ENCODE measurements around the gene MAPK10.
"Not testable (repeated sequence)": the region's sequence is repeated elsewhere in the genome, so short reads cannot be mapped to it uniquely, and the experiment has no call there.

MAPK10 gene

DNA sequence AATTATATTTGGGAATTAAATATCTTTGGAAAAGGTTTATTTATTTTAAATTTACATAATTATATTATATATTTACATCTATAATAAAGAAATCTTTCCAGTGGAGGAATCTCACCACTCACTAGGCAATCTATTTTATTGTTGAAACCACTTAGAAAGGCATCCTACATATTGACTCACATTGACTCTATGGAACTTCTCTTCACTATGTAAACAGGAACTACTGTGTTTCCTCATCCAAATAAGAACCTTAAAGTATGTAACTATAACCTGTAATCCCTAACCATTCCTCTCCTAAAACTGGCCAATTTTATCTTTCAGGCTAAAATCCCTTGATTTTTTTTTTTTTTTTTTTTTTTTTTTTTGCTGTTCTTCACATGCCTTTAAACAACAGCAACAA is 268.7 kb downstream of the MAPK10 start:
- H3K9me3 ChIP-seq = no peaks in the 10 kb centered on the region
- no peak overlapping the region for H3K4me3 ChIP-seq
- no peaks in the 10 kb centered on the region for H3K36me3 ChIP-seq
- H3K4me1 ChIP-seq = no peaks in the 10 kb centered on the region
- intact Hi-C loops (cut with DNase I; ENCODE audit: low total_unique reads) = no loop called here
- H3K27me3 ChIP-seq = no peaks in the 10 kb centered on the region
- TF ChIP-seq, protein P1, sequence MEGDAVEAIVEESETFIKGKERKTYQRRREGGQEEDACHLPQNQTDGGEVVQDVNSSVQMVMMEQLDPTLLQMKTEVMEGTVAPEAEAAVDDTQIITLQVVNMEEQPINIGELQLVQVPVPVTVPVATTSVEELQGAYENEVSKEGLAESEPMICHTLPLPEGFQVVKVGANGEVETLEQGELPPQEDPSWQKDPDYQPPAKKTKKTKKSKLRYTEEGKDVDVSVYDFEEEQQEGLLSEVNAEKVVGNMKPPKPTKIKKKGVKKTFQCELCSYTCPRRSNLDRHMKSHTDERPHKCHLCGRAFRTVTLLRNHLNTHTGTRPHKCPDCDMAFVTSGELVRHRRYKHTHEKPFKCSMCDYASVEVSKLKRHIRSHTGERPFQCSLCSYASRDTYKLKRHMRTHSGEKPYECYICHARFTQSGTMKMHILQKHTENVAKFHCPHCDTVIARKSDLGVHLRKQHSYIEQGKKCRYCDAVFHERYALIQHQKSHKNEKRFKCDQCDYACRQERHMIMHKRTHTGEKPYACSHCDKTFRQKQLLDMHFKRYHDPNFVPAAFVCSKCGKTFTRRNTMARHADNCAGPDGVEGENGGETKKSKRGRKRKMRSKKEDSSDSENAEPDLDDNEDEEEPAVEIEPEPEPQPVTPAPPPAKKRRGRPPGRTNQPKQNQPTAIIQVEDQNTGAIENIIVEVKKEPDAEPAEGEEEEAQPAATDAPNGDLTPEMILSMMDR (IDR thresholded peaks at IDR 0.05) = no peak
- H3K27ac ChIP-seq = no peak overlapping the region
- DNase-seq = no peak

DNA sequence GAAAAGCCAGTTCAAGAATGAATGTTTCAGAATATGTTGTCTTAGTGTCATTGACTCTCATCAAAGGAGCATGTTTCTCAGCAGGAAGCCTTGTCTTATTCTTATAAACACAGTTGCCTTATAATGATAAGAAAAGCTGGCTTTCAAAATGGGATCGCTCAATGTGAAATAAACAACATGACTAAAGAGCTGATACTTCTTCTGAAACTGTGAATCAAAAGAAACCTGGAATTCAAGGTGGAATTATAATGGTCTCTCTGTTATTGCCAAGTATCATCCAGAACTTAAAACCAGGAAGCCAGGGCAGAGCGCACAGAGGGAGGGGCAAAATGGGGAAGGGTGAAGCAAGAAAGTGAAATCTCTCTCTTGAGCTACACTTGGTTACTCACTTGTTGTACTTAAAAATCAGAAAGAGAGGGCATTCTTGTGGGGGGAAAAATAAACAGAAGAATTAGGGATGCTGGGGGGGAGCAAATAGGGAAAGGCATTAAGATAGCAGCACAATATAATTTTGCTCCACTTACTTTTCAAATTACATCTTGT is 270.0 kb downstream of the MAPK10 start:
- Histone ChIP-seq H3K36me3 (no peaks in the 10 kb centered on the region), H3K4me3 (no peak overlapping the region), H3K27ac (no peak overlapping the region), H3K4me1 (no peaks in the 10 kb centered on the region), H3K27me3 (no peaks in the 10 kb centered on the region), H3K9me3 (no peaks in the 10 kb centered on the region)
- TF ChIP-seq, protein P1 (IDR thresholded peaks at IDR 0.05) = no peak
- intact Hi-C loops (cut with DNase I; ENCODE audit: low total_unique reads) = no loop called here
- no peak for DNase-seq

DNA sequence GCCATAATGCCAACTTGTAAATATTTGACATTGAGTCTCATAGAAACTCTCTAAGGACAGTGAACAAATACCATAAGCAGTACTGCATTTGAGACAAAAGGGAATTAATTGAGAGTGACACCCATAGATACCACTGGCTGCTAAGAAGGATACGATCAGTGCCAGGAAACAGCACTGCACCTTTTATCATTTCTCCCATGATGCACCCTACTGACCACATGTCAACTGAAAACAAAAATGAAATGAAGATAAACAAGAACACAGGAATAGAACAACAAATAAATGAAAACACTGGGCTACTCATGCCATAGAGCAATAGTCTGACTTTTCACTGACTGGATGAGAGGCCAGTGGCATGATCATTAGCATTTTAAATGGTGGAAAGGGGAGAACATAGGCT is 270.8 kb downstream of the MAPK10 start:
- TF ChIP-seq, protein P1 (IDR thresholded peaks at IDR 0.05) = no peak
- intact Hi-C loops (cut with DNase I; ENCODE audit: low total_unique reads) = no loop called here
- no peaks in the 10 kb centered on the region for H3K27me3 ChIP-seq
- no peak overlapping the region for H3K27ac ChIP-seq
- H3K9me3 ChIP-seq = no peaks in the 10 kb centered on the region
- H3K4me1 ChIP-seq = no peaks in the 10 kb centered on the region
- DNase-seq = no peak
- no peak overlapping the region for H3K4me3 ChIP-seq
- no peaks in the 10 kb centered on the region for H3K36me3 ChIP-seq

DNA sequence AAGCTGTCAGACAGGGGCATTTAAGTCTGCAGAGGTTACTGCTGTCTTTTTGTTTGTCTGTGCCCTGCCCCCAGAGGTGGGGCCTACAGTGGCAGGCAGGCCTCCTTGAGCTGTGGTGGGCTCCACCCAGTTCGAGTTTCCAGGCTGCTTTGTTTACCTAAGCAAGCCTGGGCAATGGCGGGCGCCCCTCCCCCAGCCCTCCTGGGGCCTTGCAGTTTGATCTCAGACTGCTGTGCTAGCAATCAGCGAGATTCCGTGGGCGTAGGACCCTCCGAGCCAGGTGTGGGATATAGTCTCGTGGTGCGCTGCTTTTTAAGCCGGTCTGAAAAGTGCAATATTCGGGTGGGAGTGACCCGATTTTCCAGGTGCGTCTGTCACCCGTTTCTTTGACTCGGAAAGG is 284.1 kb downstream of the MAPK10 start:
- H3K4me3 ChIP-seq; H3K9me3 ChIP-seq; H3K4me1 ChIP-seq; H3K27ac ChIP-seq; intact Hi-C loops (cut with DNase I; ENCODE audit: low total_unique reads); H3K36me3 ChIP-seq; DNase-seq; H3K27me3 ChIP-seq: not testable (repeated sequence)

DNA sequence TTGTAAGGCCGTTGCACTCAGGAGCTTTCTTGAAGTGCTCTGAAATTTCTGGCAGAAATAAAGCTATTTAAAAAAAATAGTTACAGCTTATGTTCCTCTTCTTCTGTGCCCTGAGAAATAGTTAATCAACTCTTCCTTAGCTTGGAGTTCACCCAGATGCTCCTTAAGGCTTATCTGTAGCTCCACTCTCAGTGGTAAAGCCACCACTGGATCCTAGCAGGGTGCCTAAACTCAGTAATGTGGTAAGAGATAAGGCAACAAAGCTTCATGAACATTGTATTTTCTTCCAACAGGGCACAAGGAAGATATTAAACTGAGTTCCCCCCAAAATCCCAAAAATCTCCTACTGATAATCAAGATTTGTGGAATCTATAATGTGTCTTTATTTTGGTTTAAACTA is 299.5 kb downstream of the MAPK10 start:
- no peaks in the 10 kb centered on the region for H3K4me1 ChIP-seq
- H3K36me3 ChIP-seq = no peaks in the 10 kb centered on the region
- H3K27me3 ChIP-seq = peaks cover 0 to 4% of the 10 kb centered on the region in 2 donors
- intact Hi-C loops (cut with DNase I; ENCODE audit: low total_unique reads) = no loop called here
- H3K9me3 ChIP-seq = no peaks in the 10 kb centered on the region
- no peak for DNase-seq
- no peak overlapping the region for H3K4me3 ChIP-seq
- TF ChIP-seq, protein P1 (IDR thresholded peaks at IDR 0.05) = no peak
- H3K27ac ChIP-seq = no peak overlapping the region

DNA sequence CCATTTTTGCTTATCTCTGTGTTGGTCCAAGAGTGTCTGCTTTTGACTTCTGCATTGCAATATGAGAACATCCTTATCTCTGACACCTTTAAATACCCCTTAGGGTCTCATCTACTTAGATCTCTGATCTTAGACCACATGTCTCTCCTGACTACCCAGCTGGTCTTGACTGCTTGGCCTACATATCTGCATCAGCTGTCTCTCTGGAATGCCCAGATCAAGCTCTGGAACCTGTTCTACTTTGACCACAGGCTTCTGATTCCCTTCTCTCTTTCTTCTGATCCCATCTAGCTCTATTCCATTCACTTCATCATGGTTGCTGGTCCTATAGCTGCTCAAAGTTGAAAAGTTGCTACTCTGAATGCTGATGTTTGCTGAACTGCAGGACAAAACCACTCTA is 301.2 kb downstream of the MAPK10 start:
- Histone ChIP-seq H3K4me1 (no peaks in the 10 kb centered on the region), H3K4me3 (no peak overlapping the region), H3K27ac (no peak overlapping the region), H3K27me3 (peaks cover 0 to 4% of the 10 kb centered on the region in 2 donors), H3K36me3 (no peaks in the 10 kb centered on the region), H3K9me3 (no peaks in the 10 kb centered on the region)
- no peak for DNase-seq
- TF ChIP-seq, protein P1 (IDR thresholded peaks at IDR 0.05) = no peak
- intact Hi-C loops (cut with DNase I; ENCODE audit: low total_unique reads) = no loop called here

Measured in tibial artery (tissue), 4 donors.